Thymus (tissue), 11 donors: ENCODE results near the gene EFCAB3. TPM values are rescaled to one million over a fixed set of nuclear protein-coding genes. Genes with fewer than 3 reads are reported as not detected.
"Not testable (repeated sequence)": the region's sequence is repeated elsewhere in the genome, so short reads cannot be mapped to it uniquely, and the experiment has no call there.

Experiments
- DNase-seq, 9 donors: peaks; one replicate each; pipeline ENCODE4 v3.0.0-alpha.2; 2013; ENCODE audit warnings: low spot score in 9 of 9, low read depth in 6 of 9, missing footprints in 1 of 9
- H3K27ac ChIP-seq, 2 donors: one replicate each; pipeline ENCODE4 v1.5.1; 2013; ENCODE audit warnings: control low read depth in 1 of 2, low read depth in 1 of 2, low read length in 1 of 2, mild to moderate bottlenecking in 1 of 2, moderate library complexity in 1 of 2
- H3K27me3 ChIP-seq, 2 donors: one replicate each; pipeline ENCODE4 v1.5.1; 2013; ENCODE audit warnings: low read length in 1 of 2; ENCODE audit not compliant: control insufficient read depth in 2 of 2, insufficient read depth in 1 of 2
- H3K36me3 ChIP-seq, 2 donors: one replicate each; pipeline ENCODE4 v1.5.1; 2013; ENCODE audit warnings: low read length in 1 of 2, mild to moderate bottlenecking in 1 of 2, moderate library complexity in 1 of 2; ENCODE audit not compliant: control insufficient read depth in 2 of 2, insufficient read depth in 2 of 2
- H3K4me1 ChIP-seq, 2 donors: one replicate each; pipeline ENCODE4 v1.5.1; 2013; ENCODE audit warnings: low read length in 2 of 2; ENCODE audit not compliant: control insufficient read depth in 2 of 2, insufficient read depth in 2 of 2
- H3K4me3 ChIP-seq, 2 donors: one replicate each; pipeline ENCODE4 v1.5.1; 2013; ENCODE audit warnings: low read length in 2 of 2, control low read depth in 1 of 2, mild to moderate bottlenecking in 1 of 2
- H3K9me3 ChIP-seq, 2 donors: one replicate each; pipeline ENCODE4 v1.5.1; 2013; ENCODE audit warnings: low read length in 1 of 2, mild to moderate bottlenecking in 1 of 2; ENCODE audit not compliant: control insufficient read depth in 2 of 2, insufficient read depth in 1 of 2
- WGBS: extraction: QIAGEN DNeasy Blood & Tissue Kit; methylation state at CpG from one replicate; pipeline ENCODE4 v1.1.7; 2013; 5-methylcytosine and 5-hydroxymethylcytosine counted together
- polyA plus RNA-seq: library from polyadenylated mRNA; stranded (reverse); fragments of 200-250 nt; gene quantifications from one replicate; pipeline ENCODE4 v1.2.3, GENCODE V29; 2013
- total RNA-seq: library from RNA; stranded (reverse); fragments of 120-200 nt; gene quantifications from one replicate; pipeline ENCODE4 v1.2.4, GENCODE V29; 2013
- donor health status: healthy.

The EFCAB3 gene
- total and polyA plus RNA-seq, 2 donors = not detected

DNA sequence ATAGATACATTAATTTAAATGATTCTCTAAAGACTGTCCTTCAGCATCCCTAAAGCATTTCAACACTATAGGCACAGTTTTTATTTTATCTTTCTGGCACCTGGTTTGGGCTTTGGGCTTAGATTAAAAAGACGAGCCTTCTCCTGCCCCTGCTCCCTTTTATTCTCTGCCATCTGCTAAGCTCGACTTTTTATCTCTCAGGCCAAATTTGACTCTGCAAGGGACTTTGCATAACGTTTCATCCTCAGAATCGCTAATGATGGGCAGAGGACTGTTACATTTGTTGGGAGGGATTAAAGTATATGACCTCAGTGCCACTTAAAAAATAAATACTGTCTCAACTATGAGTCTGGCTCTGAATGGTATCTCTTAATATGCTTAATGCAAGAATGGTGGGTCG lies 72.7 kb downstream of the EFCAB3 start:
- H3K4me3 ChIP-seq, H3K4me1 ChIP-seq, DNase-seq, H3K36me3 ChIP-seq, H3K27me3 ChIP-seq, H3K9me3 ChIP-seq, H3K27ac ChIP-seq: not testable (repeated sequence)
- WGBS = 95% methylated on average over 5 of the region's 5 CpGs

- H3K27me3 ChIP-seq, H3K27ac ChIP-seq, H3K36me3 ChIP-seq, H3K9me3 ChIP-seq, H3K4me3 ChIP-seq, H3K4me1 ChIP-seq: not testable (repeated sequence)
- peak in 1 of 9 donors; percentile 5 for DNase-seq
- 55% methylated on average over 4 of the region's 4 CpGs for WGBS
Observed at GRCh38 chr17:62453656-62454055, 73.3 kb downstream of the EFCAB3 start.

GRCh38 chr17:62454111-62454510 lies 73.8 kb downstream of the EFCAB3 start:
- DNase-seq, H3K9me3 ChIP-seq, H3K4me1 ChIP-seq, H3K27me3 ChIP-seq, H3K4me3 ChIP-seq, H3K36me3 ChIP-seq, H3K27ac ChIP-seq: not testable (repeated sequence)
- WGBS = 40% methylated on average over 3 of the region's 3 CpGs

DNA sequence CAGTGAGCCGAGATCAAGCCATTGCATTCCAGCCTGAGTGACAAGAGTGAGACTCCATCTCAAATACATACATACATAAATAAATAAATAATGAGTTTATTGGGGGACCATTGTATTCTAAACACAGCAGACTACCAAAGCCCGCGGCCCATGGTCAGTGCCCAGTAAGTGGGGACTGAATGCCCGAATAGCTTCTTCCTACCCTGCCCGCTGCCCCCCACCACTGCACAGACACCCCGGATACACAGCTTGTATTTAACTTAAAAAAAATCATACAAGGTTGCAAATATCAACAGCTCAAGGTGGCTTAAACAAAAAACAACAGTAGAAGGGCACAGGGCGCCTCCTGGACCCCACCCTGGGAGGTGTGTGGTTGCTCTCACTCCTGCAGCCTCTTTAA lies 75.7 kb downstream of the EFCAB3 start:
- no peak for DNase-seq
- no peak overlapping the region for H3K4me3 ChIP-seq
- no peaks in the 10 kb centered on the region for H3K27me3 ChIP-seq
- no peaks in the 10 kb centered on the region for H3K36me3 ChIP-seq
- 97% methylated on average over 7 of the region's 7 CpGs for WGBS
- H3K27ac ChIP-seq = no peak overlapping the region
- no peaks in the 10 kb centered on the region for H3K9me3 ChIP-seq
- no peaks in the 10 kb centered on the region for H3K4me1 ChIP-seq

DNA sequence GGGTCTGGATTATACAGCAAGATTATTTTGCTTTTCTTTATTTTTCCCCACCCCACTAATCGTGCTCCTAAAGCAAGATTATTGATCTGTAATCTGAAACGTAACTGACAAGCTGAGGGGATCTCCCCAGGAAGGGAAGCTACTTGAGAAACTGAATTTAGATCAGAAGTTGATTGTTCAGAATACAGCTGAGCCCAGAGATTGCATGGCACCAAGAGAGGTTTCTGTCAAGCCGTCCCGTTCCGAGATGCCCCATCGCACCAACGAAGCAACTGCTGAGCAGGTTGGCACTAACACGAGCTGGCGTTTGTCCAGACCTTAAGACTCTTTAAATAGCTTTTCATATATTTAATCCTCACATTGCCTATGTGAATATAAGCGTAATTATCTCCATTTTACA lies 78.1 kb downstream of the EFCAB3 start:
- not testable (repeated sequence) for H3K4me3 ChIP-seq, H3K4me1 ChIP-seq, H3K9me3 ChIP-seq, H3K36me3 ChIP-seq, DNase-seq, H3K27ac ChIP-seq, H3K27me3 ChIP-seq
- WGBS = 93% methylated on average over 10 of the region's 10 CpGs

GRCh38 chr17:62464422-62464821 lies 84.1 kb downstream of the EFCAB3 start:
- DNase-seq, H3K27ac ChIP-seq, H3K27me3 ChIP-seq, H3K4me1 ChIP-seq, H3K4me3 ChIP-seq, H3K36me3 ChIP-seq, H3K9me3 ChIP-seq: not testable (repeated sequence)
- WGBS = 92% methylated on average over 3 of the region's 3 CpGs

DNA sequence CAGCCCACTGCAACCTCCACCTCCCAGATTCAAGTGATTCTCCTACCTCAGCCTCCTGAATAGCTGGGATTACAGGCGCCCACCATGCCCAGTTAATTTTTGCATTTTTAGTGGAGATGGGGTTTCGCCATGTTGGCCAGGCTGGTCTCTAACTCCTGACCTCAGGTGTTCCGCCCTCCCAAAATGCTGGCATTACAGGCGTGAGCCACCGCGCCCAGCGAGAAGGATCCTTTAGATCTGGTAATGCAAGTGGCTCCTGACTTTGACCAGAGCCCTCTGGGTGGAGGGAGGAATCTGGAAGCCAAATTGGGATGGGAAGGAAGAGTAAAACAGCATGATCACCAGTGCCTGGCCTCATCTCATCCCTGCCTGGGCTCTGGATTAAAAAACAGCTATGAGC lies 84.9 kb downstream of the EFCAB3 start:
- 99% methylated on average over 7 of the region's 7 CpGs for WGBS
- not testable (repeated sequence) for H3K27me3 ChIP-seq, H3K27ac ChIP-seq, H3K36me3 ChIP-seq, DNase-seq, H3K4me1 ChIP-seq, H3K4me3 ChIP-seq, H3K9me3 ChIP-seq

Other genes with a start within 250 kb of the EFCAB3 start
- gene METTL2A, start 43.3 kb downstream of the EFCAB3 start, total RNA-seq = 12.3 TPM
- gene METTL2A, start 43.3 kb downstream of the EFCAB3 start, polyA plus RNA-seq = 9.8 TPM
- 38.5 TPM for gene TLK2, start 98.3 kb downstream of the EFCAB3 start, total RNA-seq
- gene TLK2, start 98.3 kb downstream of the EFCAB3 start, polyA plus RNA-seq = 18.7 TPM
- gene MRC2, start 247.1 kb downstream of the EFCAB3 start, total RNA-seq = 9.0 TPM
- gene MRC2, start 247.1 kb downstream of the EFCAB3 start, polyA plus RNA-seq = 14.5 TPM